Hematopoietic multipotent progenitor cell treated with erythropoietin and hydrocortisone succinate and interleukin-3 and kit ligand, for 4 days (in vitro differentiated cells): ENCODE measurements around the gene TOPORS.
A peak's percentile ranks its signal among the peaks of the same experiment; 100 is the strongest.
"Not testable (repeated sequence)": the region's sequence is repeated elsewhere in the genome, so short reads cannot be mapped to it uniquely, and the experiment has no call there.

Source experiments
- DNase-seq: peaks from one replicate; pipeline ENCODE4 v3.0.0-alpha.2; 2015

The TOPORS gene

DNA sequence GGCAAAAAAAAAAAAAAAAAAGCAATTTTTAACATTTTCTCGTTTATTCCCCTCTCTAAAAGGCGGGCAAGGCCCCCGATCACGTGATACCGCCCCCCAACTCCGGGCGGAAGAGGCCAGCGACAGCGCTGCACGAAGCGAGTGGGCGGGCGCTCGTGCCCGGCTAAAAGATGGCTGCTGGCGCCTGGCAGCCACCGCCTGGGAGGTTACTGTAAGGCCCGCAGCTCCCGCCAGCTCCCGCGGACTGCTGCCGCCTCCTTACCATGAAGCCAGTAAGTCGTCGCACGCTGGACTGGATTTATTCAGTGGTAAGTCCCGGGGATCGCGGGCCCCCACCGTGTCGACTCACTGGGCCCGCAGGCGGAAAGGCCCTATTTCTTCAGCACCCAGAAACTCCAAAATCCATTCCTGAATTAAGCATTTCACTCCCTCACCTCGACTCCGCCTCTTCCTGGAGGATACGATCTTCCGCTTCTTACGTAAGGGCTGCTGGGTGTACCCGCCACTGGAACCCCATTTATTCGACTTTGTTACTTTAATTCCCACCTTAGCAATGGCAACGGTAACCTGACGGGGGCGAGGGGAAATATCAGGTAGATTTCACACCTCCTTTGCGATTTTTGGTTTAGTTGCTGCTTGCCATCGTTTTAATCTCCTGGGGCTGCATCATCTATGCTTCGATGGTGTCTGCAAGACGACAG, at the start of gene TOPORS, which contains the start of gene SMIM27:
Gene TOPORS, minus strand, starts transcription at position 415 of the 701 bp plus-strand sequence. Its CDS starts 150 bp downstream, at position 265.
Gene SMIM27, plus strand, starts transcription at position 156 of the 701 bp plus-strand sequence. Its CDS starts 108 bp downstream, at position 264.
- DNase-seq, result peak; percentile 97

DNA sequence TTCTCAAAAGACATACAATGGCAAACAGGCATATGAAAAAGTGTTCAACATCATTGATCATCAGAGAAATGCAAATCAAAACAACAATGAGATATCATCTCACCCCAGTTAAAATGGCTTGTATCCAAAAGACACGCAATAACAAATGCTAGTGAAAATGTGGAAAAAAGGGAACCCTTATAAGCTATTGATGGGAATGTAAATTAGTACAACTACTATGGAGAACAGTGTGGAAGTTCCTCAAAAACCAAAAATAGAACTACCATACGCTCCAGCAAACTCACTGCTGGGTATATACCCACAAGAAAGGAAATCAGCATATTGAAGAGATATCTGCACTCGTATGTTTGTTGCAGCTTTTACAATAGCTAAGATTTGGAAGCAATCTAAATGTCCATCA, 46.6 kb upstream of the TOPORS start:
- not testable (repeated sequence) for DNase-seq

DNA sequence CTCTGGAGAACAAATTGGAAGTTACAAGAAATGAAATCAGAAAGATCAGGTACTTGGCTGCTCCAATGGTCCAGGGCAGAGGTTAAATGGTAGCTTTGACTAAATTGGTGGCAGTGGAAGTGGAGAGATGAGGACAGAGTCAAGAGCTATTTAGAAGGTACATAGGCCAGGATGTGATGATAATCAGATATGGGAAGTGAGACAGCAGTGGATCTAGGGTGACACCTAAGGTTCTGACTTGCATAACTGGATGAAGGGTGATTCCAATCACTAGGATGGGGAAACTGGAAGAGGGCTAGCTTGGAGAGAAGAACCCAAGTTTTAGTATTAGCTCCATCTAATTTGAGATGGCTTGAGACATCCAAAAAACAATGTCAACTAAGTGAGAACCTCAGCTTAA, 44.5 kb upstream of the TOPORS start:
- DNase-seq, result no peak

DNA sequence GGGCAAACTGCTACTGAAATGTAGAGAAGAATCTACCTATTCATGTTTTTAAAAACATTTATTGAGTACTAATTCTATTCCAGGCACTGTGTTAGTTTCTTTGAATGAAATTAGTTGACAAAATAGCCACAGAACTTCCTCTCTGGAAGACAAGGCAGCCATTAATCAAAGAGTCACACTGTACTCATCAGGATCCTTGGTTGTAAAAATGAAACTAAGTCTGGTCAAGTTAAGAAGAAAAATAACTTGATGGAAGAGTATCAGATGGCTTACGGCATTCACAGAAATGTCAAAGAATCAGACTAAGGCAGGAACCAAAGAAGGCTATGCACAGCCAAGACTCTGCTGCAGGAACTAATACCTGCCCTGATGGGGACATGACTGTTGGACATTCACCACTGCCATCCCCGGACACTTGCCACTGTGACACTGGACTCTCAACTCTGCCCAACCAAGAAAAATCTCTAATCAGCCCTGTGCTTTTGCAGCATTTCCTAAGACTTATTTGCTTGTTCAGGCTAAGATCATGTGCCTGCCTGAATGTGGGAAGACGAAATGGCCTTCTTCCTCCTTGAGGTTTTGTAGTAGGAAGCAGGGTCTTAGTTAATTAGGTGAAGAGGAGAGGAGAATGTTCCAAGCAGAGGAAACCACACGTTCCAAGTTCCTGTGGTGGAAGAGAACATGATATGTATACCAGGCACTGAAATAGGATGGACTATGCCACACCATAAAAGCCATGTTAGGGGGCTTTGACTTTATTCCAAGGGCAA, 43.9 kb upstream of the TOPORS start:
- DNase-seq, result no peak

DNA sequence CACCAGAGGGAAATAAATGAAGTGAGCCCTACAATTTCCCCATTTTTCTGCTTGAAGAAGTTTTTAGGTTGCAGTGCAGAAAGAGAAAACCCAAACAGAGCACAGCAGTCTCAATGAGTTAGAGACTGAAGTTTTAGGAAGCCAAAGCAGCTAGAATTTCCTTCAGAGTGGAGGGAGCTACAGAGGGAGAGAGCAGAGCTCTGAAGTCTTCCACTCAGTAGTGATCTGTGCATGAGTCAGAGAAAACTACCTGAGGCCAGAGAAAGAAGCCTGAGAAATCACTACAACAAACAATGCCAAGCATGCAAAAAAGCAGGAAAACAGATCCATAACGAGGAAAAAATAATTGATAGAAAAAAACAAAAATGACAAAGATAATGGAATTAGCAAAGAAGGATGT, 38.5 kb upstream of the TOPORS start:
- DNase-seq, result no peak

DNA sequence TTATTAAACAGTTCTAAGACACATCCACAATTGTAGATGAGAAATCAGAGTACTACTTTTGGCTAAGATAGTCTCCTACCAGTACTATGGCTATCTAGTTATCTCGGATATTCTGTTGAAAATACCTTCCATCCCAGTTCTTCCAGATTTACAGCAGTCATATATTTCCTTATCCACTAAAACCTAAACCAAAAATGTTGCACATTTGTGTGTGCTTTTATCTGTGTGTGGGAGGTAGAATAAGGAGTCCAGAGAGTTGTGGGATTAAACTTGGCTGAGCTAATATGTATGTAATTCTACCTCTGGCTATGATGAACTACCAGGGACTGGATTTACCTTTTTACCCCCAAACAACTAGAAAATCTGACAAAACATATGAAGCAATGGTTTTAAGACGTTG, 38.1 kb upstream of the TOPORS start:
- no peak for DNase-seq

DNA sequence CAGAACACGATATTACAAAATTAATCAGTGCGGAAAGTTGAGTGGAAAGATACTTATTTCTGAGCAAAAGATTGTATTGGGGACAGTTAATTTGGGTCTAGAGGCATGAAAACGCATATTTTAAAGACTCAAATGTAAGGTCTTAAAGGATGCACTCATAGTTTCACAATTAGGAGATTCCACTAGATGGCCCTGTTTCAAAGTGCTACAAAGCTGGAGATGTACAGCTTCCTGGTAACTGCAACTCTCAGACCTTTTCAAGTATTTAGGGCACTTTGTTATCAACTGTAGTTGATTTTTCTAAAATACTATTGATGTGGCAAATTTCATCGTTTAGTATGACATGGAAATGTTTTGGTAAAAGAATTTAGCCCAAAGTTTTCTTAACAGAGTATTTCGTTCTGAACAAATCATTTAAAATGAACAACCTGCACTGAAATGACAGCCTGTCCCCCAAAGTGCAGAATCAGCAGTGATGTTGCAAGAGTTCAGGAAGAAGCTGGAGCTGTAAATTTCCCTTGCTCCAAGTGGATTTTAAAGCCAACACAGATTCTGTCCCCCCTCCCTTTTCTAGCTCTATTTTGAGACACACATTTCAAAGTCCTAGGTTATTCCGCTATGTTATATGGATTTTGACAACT, 36.8 kb upstream of the TOPORS start:
- peak; percentile 67 for DNase-seq

DNA sequence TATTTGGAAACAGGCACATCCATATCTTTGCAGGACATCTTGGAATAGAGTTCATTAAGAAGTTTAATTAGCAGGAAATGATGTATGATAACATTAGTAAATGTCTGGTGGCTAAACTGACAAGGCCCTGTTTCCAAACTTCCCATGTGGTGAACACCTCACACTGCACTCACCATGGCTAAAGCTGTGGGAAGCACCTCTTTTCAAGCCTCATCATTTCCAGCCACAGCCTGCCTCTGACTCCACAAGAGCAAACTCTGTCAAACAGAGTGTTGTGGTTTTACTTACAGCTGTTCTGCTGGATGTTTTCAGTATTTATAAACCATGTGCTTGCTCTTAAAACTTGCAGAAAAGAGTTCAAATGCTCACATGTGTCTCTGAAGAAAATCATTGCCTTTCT, 35.5 kb upstream of the TOPORS start:
- no peak for DNase-seq

DNA sequence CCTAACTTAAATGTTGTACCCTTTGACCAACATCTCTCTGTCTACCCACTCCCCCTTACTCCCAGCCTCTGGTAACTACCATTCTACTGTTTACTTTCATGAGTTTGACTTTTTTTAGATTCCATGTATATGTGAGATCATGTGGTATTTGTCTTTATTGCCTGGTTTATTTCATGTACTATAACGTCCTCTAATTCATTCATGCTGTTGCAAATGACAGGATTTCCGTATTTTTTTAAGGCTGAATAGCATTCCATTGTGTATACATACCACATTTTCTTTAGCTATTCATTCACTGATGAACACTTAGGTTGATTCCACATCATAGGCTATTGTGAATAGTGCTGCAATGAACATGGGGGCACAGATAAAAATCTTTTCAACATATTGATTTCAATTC, 32.4 kb upstream of the TOPORS start:
- no peak for DNase-seq

DNA sequence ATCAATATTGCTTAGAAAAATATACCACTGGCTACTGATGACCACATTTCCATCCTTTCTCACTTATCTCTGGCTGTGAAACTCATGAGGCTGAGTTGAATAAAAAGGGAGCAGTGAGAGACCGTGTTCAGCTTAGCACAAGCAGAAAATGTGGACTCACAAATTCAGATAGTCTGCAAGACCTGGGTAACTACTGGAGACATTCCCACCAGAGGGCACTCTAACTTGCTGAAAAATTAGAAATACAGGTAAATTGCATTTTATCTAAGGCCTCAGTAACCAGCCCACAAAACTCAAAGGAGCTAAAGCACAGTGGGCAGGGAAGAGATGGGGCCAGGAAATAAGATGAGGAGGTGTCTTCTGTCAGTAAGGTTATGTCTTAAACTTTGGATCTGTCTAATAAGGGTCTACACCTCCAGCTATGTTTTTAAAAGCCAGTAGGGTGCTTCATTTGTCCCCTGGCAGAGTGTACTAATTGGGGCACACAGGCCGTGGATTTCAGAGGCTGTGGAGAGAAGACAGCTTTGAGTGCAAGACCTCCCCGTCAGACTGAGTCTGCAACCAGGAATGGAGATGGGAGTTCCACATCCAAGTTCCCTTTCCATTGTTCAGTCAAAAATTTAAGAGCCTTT, 29.2 kb upstream of the TOPORS start:
- peak; percentile 77 for DNase-seq

DNA sequence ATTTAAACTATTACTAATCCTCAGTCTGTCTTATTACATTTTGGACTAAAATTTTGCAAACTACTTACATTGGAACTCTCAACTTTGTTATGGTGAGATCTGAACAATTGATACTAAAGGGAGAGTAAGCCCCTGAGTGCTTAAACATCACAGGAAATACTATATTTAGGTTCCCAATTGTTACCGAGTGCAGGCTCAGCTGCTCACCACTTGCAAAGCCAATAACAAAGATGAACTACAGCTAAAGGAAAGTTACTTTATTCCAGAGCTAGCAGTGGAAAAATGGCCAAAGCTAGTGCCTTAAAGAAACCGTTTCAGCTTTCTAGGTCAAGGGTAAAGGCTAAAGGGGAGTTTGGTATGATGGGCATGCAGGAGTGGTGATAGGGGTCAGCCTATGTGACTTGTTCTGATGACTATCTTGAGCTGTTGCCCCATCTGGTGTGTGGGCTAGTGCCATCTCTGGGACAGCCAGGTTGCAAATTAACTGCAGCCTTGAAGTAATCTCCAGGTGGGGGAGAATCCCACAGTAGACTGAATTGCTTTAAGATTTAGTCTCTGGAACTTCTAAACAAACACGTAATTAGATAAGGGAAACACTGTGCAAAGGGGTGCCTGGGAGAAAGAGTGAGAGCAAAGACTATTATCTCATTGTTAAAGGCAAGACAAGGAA, 28.4 kb upstream of the TOPORS start:
- DNase-seq, result no peak

DNA sequence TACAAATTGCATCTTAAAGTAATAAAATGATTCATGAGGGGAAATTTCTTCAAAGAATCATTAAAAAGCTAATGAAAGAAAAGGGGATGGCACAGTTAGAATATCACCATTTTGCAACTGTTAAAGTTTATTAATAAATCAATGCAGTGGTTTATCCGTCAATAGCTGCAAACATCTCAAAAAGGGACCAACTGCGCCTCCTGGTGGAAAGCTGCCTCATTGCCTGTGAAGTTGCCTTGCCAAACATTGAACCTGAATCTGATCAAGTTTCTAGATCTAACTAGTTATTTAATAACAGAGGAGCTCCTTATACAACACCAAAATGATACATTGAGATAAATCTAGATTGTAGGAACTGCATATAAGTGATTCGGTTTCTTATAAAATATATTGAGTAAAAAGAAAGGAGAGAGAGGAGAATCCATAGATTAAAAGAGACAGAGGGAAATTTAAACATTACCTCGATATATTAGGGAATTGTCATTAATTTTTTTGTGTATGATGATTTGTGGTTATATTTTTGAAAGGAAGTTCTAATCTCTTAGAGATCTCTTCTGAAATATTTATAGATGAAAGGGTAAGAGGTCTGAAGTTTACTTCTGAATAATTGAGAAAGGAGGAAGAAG, 27.4 kb upstream of the TOPORS start:
- DNase-seq, result peak; percentile 80

DNA sequence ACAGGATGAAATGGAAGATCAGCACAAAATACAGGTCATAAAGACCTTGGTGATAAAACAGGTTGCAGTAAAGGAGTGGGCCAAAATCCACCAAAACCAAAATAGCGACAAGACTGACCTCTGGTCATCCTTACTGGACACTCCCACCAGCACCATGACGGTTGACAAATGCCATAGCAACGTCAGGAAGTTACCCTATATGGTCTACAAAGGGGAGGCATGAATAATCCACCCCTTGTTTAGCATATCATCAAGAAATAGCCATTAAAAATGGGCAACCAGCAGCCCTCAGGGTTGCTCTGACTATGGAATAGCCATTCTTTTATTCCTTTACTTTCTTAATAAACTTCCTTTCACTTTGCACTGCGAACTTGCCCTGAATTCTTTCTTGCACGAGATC, 26.6 kb upstream of the TOPORS start:
- no peak for DNase-seq

DNA sequence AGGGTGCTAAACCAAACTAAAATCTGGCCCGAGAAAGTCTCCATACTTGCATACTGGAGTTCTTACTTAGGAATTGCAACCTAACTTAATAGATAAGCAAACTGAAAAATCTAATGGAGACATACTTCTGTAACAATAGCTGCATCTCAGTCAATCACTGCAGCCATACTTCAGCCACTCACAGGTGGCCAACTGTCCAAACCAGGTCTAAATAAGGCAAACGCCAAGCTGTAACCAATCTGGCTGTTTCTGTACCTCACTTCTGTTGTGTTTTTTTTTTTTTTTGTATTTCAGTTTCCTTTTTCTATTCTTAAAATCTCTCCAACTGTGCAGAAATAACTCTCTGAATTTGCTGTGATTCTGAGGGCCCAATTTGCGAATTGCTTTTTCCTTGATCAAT, 24.9 kb upstream of the TOPORS start:
- no peak for DNase-seq

DNA sequence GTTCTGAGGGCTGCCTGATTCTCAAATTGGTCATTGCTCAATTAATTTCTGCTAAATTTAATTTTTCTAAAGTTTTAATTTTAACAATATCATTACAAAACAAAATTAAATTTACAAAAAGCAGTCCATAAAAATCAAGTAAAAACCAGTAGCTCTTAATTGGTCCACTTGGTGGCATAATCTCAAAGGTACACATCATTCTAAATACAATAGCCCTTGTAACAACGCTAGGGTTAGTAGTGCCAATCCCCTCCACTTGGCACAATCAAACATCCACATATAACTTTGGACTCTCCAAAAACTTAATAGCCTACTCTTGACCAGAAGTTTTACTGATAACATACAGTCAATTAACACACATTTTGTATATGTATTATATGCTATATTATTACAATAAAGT, 22.5 kb upstream of the TOPORS start:
- peak; percentile 46 for DNase-seq

DNA sequence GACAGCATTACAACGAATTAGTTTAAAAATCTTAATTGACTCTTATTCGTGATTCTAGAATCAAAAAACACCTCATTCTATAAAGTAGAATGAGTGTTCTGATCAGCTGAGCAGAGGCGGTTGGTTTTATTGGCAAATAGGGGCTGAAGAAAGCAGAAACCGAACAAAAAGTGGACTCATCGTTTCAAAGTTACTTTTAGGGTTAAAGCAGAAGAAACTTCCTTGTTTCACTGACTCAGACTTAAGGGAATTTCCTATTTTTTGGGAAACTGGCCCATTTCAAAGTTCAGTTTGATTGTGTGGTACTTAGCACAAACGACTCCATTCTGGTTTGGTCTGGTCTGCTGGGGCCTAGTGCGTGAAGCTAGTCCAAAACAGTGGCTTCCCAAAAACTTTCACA, 21.4 kb upstream of the TOPORS start:
- no peak for DNase-seq

DNA sequence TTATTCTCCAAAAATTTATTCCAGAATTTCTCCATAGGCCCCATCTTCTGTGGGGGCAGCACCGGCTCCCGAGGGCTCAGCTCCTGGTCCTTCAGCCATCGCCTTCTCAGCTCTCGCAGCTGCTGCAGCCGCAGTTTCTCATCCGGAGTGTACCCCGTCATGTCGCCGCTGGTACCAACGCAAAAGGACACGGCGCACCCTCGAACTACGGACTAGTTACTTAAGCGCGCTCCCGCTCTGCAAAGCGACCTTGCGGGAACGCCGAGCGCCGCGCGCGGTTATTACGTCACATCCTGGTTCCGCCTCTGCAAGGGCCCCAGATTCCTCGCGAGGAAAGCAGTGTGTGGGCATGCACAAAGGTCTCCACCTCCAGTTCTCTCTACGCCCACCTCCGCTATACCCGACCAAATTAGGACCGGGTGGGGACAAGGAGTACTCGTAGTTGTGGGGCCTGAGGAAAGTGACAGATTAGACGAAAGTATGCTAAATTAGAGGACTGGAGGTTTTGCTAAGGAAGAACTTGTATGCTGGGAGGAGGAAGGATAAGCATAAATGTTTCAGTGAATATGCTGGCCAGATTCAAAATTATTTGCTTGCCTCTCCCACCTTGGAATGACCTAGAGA, 20.6 kb upstream of the TOPORS start, which contains the start of gene NDUFB6:
Gene NDUFB6, minus strand, starts transcription at position 260 of the 624 bp plus-strand sequence. Its CDS starts 99 bp downstream, at position 161.
- peak; percentile 98 for DNase-seq

DNA sequence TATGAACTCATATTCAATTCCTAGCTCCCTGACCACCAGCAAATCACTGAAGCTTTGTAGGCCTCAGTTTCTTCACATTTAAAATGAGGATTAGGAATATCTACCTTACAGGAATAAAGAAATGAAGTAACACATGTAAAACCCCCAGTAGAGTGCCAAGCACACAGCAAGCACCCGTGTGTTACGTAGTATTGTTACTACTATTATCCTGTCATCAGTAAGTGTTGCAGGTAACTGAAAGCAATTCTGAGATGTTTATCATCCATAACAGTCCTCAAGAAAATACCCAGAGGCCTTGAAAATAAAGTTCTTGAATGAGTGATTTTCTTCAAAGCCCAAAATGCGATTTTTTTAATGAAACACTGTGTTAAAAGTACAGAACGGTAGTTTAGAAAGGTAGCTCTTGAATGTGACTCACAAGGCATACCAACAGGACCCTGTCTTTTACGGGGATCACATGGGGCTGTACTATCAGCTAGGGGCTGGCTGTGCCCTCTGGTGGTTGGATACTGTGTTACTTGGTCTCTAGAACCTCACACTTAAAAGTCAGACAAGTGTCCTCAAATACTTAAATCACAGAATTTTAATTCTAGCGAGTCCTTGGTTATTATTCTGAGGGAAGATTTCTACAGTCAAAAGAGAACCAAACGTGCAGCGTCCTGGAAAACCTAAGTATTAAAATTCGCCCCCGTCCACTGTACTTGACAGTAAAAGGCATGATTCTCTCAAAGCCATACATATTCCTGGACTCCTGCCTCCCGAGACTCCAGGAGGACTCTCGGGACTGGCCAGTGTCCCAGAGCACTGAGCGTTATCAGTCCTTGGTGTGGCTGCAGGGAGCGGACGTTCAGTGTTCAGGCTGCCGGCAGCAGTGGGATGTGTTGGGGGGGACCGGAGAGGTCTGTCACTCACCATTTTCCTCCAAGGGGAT, 19.8 kb upstream of the TOPORS start:
- DNase-seq, result peak; percentile 95

DNA sequence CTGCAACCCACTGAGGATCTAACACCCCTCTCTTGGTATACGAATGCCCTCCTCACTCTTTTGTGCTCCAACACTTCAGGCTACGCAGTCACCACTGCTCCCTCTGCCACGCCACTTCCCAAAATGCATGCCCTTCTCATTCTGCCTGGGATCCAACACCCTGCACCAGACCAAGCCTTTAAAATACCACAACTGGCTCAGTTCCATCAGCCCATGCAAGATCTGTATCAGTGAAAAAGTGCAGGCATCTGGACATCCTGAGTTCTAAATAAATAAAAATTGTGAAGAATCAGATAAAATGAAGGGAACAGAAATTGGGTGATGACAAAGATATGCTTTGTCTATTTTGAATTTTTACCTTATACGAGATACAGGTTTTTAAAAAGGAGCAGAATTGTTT, 17.9 kb upstream of the TOPORS start:
- DNase-seq, result peak; percentile 42

DNA sequence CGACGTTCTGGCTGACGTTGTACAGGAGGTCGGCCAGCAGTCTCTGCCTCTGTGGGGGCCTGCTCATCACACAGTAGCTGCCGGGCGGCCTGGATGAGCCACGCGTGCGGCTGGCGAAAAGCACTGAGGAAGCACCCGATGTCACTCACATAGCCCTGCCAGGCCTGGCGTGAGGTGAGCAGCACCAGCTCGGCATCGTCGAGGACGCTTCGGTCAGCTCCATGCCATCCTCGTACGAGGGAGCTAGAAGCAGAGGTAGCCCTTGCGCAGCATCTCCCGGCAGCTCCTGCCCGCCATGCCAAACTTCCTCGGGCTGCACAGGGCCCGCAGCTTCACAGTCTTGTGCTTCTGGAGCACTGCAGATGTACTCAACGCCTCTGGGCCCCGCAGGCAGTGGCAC, 14.4 kb upstream of the TOPORS start:
- no peak for DNase-seq
